ENCODE results near the gene ADAMTS12. TPM values are rescaled to one million over a fixed set of nuclear protein-coding genes. Genes with fewer than 3 reads are reported as not detected.

ADAMTS12 gene
- total and polyA plus RNA-seq, 2 experiments from 2014 or later = 9.1 to 17.1 TPM

- H3K9me3 Mint-ChIP-seq = peaks cover 6% of the 10 kb centered on the region; the same call in 2 of the 3 replicates
- DNase-seq (ENCODE audit: low spot score) = no peak
- H3K27me3 Mint-ChIP-seq (ENCODE audit: insufficient read depth, low read depth, poor library complexity) = no peaks in the 10 kb centered on the region
- Histone ChIP-seq H2AFZ (no peak overlapping the region), H3K36me3 (ENCODE audit: insufficient read depth) (0 out of 2 replicates have a peak, but pooled peaks cover 3% of the 10 kb centered on the region), H3K27ac (ENCODE audit: low read depth) (no peak overlapping the region), H4K20me1 (replicated peaks; ENCODE audit: insufficient read depth) (no peaks in the 10 kb centered on the region), H3F3A (replicated peaks; ENCODE audit: low read depth) (no peaks in the 10 kb centered on the region), H3K4me3 (no peak overlapping the region), H3K4me1 (ENCODE audit: insufficient read depth) (no peaks in the 10 kb centered on the region), H3K9me2 (ENCODE audit: insufficient read depth) (peaks cover 8% of the 10 kb centered on the region; the same call in 1 of the 2 replicates), H3K4me2 (no peak overlapping the region), H3K27me3 (ENCODE audit: insufficient read depth) (no peaks in the 10 kb centered on the region), H3K79me2 (replicated peaks; ENCODE audit: insufficient read depth) (peaks cover 11% of the 10 kb centered on the region)
- TF ChIP-seq ZNF331 (CRISPR knock-in tag; IDR thresholded peaks at IDR 0.05; ENCODE audit: low read depth) = no peak
- TF ChIP-seq ETS1 (IDR thresholded peaks at IDR 0.05) = no peak
- no peak for TF ChIP-seq CREB1 (CRISPR knock-in tag; IDR thresholded peaks at IDR 0.05; ENCODE audit: low read depth)
- TF ChIP-seq JUNB (IDR thresholded peaks at IDR 0.05; ENCODE audit: unreplicated experiment) = no peak
- TF ChIP-seq STAT1 (IDR thresholded peaks at IDR 0.05; ENCODE audit: unreplicated experiment) = no peak
- TF ChIP-seq ZNF462 (CRISPR knock-in tag; IDR thresholded peaks at IDR 0.05) = no peak
- TF ChIP-seq CTCF (conservative IDR thresholded peaks at IDR 0.05; ENCODE audit: low read depth in 2 of 2) = no peak
- no peak for TF ChIP-seq NANOG (IDR thresholded peaks at IDR 0.05; ENCODE audit: borderline replicate concordance)
- no peak for TF ChIP-seq EZH2 (IDR thresholded peaks at IDR 0.05; ENCODE audit: low read depth, unreplicated experiment)
- TF ChIP-seq EZH2phosphoT487 (IDR thresholded peaks at IDR 0.05; ENCODE audit: unreplicated experiment) = no peak
- no peak for TF ChIP-seq REST (IDR thresholded peaks at IDR 0.05; ENCODE audit: unreplicated experiment)
- no peak for TF ChIP-seq ZNF114 (CRISPR knock-in tag; IDR thresholded peaks at IDR 0.05)
- TF ChIP-seq POLR2AphosphoS5 (IDR thresholded peaks at IDR 0.05; ENCODE audit: low read depth) = no peak
- H3K4me1 Mint-ChIP-seq = peaks cover 6% of the 10 kb centered on the region; the same call in 2 of the 3 replicates
- H3K36me3 Mint-ChIP-seq (ENCODE audit: low read depth) = peaks cover 9% of the 10 kb centered on the region; the same call in 2 of the 3 replicates
- no peak for ATAC-seq
- no peak overlapping the region; the same call in 1 of the 2 replicates for H3K27ac Mint-ChIP-seq
- H3K4me3 Mint-ChIP-seq = no peak overlapping the region
Observed at GRCh38 chr5:33776151-33776660, 115.6 kb downstream of the ADAMTS12 start.

Data from GM23338 (cell line).